ENCODE measurements around the gene IRX4. TPM values are rescaled to one million over a fixed set of nuclear protein-coding genes. Genes with fewer than 3 reads are reported as not detected.

Gene IRX4
- total RNA-seq, 1 donor from 2014 or later, result 0.68 TPM

DNA sequence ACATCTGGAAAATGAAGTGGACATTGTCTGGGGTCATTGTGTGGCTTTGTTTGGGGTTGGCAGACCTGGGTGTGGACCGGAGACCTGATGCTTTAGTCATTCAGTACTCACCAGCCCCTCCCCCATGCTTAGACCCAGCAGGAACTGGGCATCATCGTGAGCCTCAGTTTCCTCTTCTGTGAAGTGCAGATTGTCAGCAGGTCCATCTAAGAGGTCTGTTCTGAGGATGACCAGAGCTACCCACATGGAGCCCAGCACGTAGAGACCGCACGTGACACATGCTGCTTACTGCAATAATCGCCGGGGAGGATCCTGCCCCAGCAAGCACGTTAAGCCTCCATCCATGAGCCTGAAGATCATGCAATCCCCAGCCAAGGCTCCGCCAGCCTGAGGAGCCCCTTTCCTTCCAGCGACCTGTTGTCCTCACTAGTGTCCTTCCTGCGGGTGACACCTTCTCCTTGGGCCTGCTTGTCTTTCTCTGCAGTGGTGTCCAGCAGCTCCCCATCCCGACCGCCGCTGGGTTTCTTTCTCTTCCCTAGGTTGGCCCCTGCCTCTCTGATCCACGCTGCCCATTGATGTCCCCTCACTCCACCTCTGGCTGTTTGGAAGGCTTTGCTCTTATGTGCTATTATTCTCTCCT is 26.7 kb upstream of the IRX4 start:
- Mint-ChIP-seq H3K9me3 (ENCODE audit: unreplicated experiment) (peaks cover 17% of the 10 kb centered on the region), H3K4me3 (ENCODE audit: unreplicated experiment) (no peak overlapping the region), H3K4me1 (ENCODE audit: low read depth, unreplicated experiment) (no peaks in the 10 kb centered on the region), H3K36me3 (ENCODE audit: low read depth, unreplicated experiment) (no peaks in the 10 kb centered on the region), H3K27me3 (ENCODE audit: low read depth, unreplicated experiment) (peaks cover 41% of the 10 kb centered on the region), H3K27ac (ENCODE audit: unreplicated experiment) (no peak overlapping the region)
- no peak overlapping the region for H3K4me3 ChIP-seq (ENCODE audit: insufficient read depth, low read depth, low read length)
- no peak overlapping the region for H3K27ac ChIP-seq (ENCODE audit: low read depth, low read length)
- no peaks in the 10 kb centered on the region for H3K36me3 ChIP-seq (ENCODE audit: insufficient read depth, low read length)
- no peaks in the 10 kb centered on the region for H3K79me2 ChIP-seq (ENCODE audit: insufficient read depth, low read length)
- H3K9ac ChIP-seq (ENCODE audit: low read length), result no peak overlapping the region
- TF ChIP-seq, protein P1, sequence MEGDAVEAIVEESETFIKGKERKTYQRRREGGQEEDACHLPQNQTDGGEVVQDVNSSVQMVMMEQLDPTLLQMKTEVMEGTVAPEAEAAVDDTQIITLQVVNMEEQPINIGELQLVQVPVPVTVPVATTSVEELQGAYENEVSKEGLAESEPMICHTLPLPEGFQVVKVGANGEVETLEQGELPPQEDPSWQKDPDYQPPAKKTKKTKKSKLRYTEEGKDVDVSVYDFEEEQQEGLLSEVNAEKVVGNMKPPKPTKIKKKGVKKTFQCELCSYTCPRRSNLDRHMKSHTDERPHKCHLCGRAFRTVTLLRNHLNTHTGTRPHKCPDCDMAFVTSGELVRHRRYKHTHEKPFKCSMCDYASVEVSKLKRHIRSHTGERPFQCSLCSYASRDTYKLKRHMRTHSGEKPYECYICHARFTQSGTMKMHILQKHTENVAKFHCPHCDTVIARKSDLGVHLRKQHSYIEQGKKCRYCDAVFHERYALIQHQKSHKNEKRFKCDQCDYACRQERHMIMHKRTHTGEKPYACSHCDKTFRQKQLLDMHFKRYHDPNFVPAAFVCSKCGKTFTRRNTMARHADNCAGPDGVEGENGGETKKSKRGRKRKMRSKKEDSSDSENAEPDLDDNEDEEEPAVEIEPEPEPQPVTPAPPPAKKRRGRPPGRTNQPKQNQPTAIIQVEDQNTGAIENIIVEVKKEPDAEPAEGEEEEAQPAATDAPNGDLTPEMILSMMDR (IDR thresholded peaks at IDR 0.05; ENCODE audit: insufficient read depth, low read depth, low read length), result no peak
- TF ChIP-seq EZH2 (IDR thresholded peaks at IDR 0.05; ENCODE audit: insufficient read depth, low read length), result no peak
- H3K4me2 ChIP-seq (ENCODE audit: low read length), result no peak overlapping the region
- no peak for FAIRE-seq
- H4K20me1 ChIP-seq (ENCODE audit: insufficient read depth, low read length), result no peaks in the 10 kb centered on the region
- H3K27me3 ChIP-seq (ENCODE audit: insufficient read depth, low read length), result no peaks in the 10 kb centered on the region
- no peaks in the 10 kb centered on the region for H3K9me3 ChIP-seq (ENCODE audit: insufficient read depth, low read depth, low read length)
- no peak for DNase-seq (ENCODE audit: low read depth)
- no peaks in the 10 kb centered on the region for H3K4me1 ChIP-seq (ENCODE audit: insufficient read depth, low read length)
- no peak overlapping the region for H2AFZ ChIP-seq (ENCODE audit: low read depth, low read length)

DNA sequence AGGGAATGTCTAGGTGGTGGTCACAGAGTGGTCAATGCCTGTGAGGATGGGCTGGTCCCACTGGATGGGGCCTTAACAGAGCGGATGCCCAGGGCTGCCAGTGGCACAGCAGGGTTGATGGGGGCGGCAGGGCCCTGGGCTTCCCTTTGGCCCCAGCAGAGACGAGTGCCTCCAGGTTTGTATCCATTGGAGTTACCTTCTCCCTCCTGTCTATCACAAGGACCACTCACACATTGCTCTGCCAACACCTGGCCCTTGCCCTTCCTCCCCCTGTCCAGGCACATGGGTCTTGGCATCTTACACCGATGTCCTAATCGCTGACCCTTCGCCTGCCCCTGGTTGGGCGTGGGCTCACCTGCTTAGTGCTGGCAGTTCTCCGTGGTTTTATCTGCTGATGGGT is 26.2 kb upstream of the IRX4 start:
- TF ChIP-seq, protein P1 (IDR thresholded peaks at IDR 0.05; ENCODE audit: insufficient read depth, low read depth, low read length), result no peak
- no peak for TF ChIP-seq EZH2 (IDR thresholded peaks at IDR 0.05; ENCODE audit: insufficient read depth, low read length)
- no peak overlapping the region for H3K4me2 ChIP-seq (ENCODE audit: low read length)
- H3K79me2 ChIP-seq (ENCODE audit: insufficient read depth, low read length), result no peaks in the 10 kb centered on the region
- no peak overlapping the region for H3K27ac ChIP-seq (ENCODE audit: low read depth, low read length)
- no peak for DNase-seq (ENCODE audit: low read depth)
- no peaks in the 10 kb centered on the region for H3K36me3 ChIP-seq (ENCODE audit: insufficient read depth, low read length)
- peaks cover 17% of the 10 kb centered on the region for H3K9me3 Mint-ChIP-seq (ENCODE audit: unreplicated experiment)
- no peak overlapping the region for H3K27ac Mint-ChIP-seq (ENCODE audit: unreplicated experiment)
- FAIRE-seq, result no peak
- no peaks in the 10 kb centered on the region for H3K4me1 ChIP-seq (ENCODE audit: insufficient read depth, low read length)
- H3K36me3 Mint-ChIP-seq (ENCODE audit: low read depth, unreplicated experiment), result no peaks in the 10 kb centered on the region
- no peak overlapping the region for H3K4me3 Mint-ChIP-seq (ENCODE audit: unreplicated experiment)
- peaks cover 39% of the 10 kb centered on the region for H3K27me3 Mint-ChIP-seq (ENCODE audit: low read depth, unreplicated experiment)
- H3K4me3 ChIP-seq (ENCODE audit: insufficient read depth, low read depth, low read length), result no peak overlapping the region
- H3K9me3 ChIP-seq (ENCODE audit: insufficient read depth, low read depth, low read length), result no peaks in the 10 kb centered on the region
- no peaks in the 10 kb centered on the region for H4K20me1 ChIP-seq (ENCODE audit: insufficient read depth, low read length)
- no peaks in the 10 kb centered on the region for H3K4me1 Mint-ChIP-seq (ENCODE audit: low read depth, unreplicated experiment)
- H3K9ac ChIP-seq (ENCODE audit: low read length), result no peak overlapping the region
- no peaks in the 10 kb centered on the region for H3K27me3 ChIP-seq (ENCODE audit: insufficient read depth, low read length)
- no peak overlapping the region for H2AFZ ChIP-seq (ENCODE audit: low read depth, low read length)

DNA sequence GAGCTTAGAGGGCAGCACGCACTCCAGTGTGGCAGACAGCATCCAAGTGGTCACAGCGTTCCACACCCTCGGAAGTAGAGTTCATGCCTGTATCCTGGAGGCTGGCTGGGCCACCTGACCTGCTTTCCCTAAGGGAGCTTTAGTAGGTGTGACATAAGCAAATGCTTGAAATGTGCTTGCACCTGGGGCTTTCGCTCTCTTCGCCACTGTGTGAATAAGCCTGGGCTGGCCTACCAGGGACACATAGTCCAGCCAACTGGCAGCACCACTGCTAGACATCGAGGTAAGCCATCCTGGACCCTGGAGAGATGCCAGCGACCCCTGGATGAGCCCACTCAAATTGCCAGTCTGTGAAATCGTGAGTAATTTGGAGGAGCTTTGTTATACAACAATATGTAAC is 24.9 kb upstream of the IRX4 start:
- no peak overlapping the region for H3K9ac ChIP-seq (ENCODE audit: low read length)
- H3K9me3 ChIP-seq (ENCODE audit: insufficient read depth, low read depth, low read length), result no peaks in the 10 kb centered on the region
- DNase-seq (ENCODE audit: low read depth) (no peak), FAIRE-seq (no peak)
- H3K9me3 Mint-ChIP-seq (ENCODE audit: unreplicated experiment), result peaks cover 19% of the 10 kb centered on the region
- H3K4me1 Mint-ChIP-seq (ENCODE audit: low read depth, unreplicated experiment), result no peaks in the 10 kb centered on the region
- no peaks in the 10 kb centered on the region for H3K27me3 ChIP-seq (ENCODE audit: insufficient read depth, low read length)
- H3K79me2 ChIP-seq (ENCODE audit: insufficient read depth, low read length), result no peaks in the 10 kb centered on the region
- no peak for TF ChIP-seq EZH2 (IDR thresholded peaks at IDR 0.05; ENCODE audit: insufficient read depth, low read length)
- TF ChIP-seq, protein P1 (IDR thresholded peaks at IDR 0.05; ENCODE audit: insufficient read depth, low read depth, low read length), result no peak
- H4K20me1 ChIP-seq (ENCODE audit: insufficient read depth, low read length), result no peaks in the 10 kb centered on the region
- no peaks in the 10 kb centered on the region for H3K36me3 ChIP-seq (ENCODE audit: insufficient read depth, low read length)
- H3K4me1 ChIP-seq (ENCODE audit: insufficient read depth, low read length), result no peaks in the 10 kb centered on the region
- H3K36me3 Mint-ChIP-seq (ENCODE audit: low read depth, unreplicated experiment), result no peaks in the 10 kb centered on the region
- H3K4me2 ChIP-seq (ENCODE audit: low read length), result no peak overlapping the region
- H3K27ac Mint-ChIP-seq (ENCODE audit: unreplicated experiment), result no peak overlapping the region
- H3K4me3 Mint-ChIP-seq (ENCODE audit: unreplicated experiment), result no peak overlapping the region
- H3K27me3 Mint-ChIP-seq (ENCODE audit: low read depth, unreplicated experiment), result peaks cover 33% of the 10 kb centered on the region
- no peak overlapping the region for H3K27ac ChIP-seq (ENCODE audit: low read depth, low read length)
- H2AFZ ChIP-seq (ENCODE audit: low read depth, low read length), result no peak overlapping the region
- H3K4me3 ChIP-seq (ENCODE audit: insufficient read depth, low read depth, low read length), result no peak overlapping the region
